Measurements from ENCODE around the gene FBLN1.
"Not testable (repeated sequence)": the region's sequence is repeated elsewhere in the genome, so short reads cannot be mapped to it uniquely, and the experiment has no call there.

The FBLN1 gene

DNA sequence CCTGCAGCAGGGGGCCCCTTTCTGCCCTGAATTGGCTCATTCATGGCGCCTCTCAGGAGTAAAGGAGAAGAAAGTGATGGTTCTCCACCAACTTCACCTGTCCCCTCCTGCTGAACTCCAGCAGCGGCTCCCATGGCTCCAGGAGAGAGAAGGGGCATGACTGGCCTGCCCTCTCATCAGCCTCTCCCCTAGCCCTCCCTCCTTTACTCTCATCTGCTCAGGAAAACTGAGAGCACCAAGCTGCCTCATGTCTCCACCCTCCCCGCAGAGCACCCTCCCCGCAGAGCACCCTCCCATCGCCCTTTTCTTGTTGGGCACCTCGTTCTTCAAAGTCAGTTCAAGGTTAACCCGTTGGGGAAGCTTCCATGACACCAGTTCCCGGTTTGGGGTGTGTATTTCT lies 86.9 kb downstream of the FBLN1 start:
- Histone ChIP-seq H3K27me3 (ENCODE audit: insufficient read depth, low read length) (no peaks in the 10 kb centered on the region), H3K9me3 (ENCODE audit: low read length) (no peaks in the 10 kb centered on the region), H3K79me2 (ENCODE audit: insufficient read depth, low read length) (no peaks in the 10 kb centered on the region), H2AFZ (ENCODE audit: low read length) (no peak overlapping the region), H3K36me3 (ENCODE audit: insufficient read depth, low read length) (no peaks in the 10 kb centered on the region), H3K4me1 (ENCODE audit: insufficient read depth, low read length, severe bottlenecking) (peaks cover 18% of the 10 kb centered on the region), H3K9ac (ENCODE audit: low read length) (no peak overlapping the region), H3K9me2 (ENCODE audit: low read depth, low read length) (no peaks in the 10 kb centered on the region), H3K27ac (ENCODE audit: low read depth, low read length, poor library complexity, severe bottlenecking) (no peak overlapping the region), H3K4me3 (ENCODE audit: low read depth, low read length, poor library complexity, severe bottlenecking) (no peak overlapping the region), H4K20me1 (ENCODE audit: insufficient read depth, low read length) (no peaks in the 10 kb centered on the region), H3K4me2 (ENCODE audit: low read length) (no peak overlapping the region), H3F3A (ENCODE audit: insufficient read depth, low read length) (no peaks in the 10 kb centered on the region)
- TF ChIP-seq, protein P1, sequence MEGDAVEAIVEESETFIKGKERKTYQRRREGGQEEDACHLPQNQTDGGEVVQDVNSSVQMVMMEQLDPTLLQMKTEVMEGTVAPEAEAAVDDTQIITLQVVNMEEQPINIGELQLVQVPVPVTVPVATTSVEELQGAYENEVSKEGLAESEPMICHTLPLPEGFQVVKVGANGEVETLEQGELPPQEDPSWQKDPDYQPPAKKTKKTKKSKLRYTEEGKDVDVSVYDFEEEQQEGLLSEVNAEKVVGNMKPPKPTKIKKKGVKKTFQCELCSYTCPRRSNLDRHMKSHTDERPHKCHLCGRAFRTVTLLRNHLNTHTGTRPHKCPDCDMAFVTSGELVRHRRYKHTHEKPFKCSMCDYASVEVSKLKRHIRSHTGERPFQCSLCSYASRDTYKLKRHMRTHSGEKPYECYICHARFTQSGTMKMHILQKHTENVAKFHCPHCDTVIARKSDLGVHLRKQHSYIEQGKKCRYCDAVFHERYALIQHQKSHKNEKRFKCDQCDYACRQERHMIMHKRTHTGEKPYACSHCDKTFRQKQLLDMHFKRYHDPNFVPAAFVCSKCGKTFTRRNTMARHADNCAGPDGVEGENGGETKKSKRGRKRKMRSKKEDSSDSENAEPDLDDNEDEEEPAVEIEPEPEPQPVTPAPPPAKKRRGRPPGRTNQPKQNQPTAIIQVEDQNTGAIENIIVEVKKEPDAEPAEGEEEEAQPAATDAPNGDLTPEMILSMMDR (IDR thresholded peaks at IDR 0.05; ENCODE audit: low read length), result no peak
- no peak for TF ChIP-seq EZH2 (IDR thresholded peaks at IDR 0.05; ENCODE audit: borderline replicate concordance, low read length)

DNA sequence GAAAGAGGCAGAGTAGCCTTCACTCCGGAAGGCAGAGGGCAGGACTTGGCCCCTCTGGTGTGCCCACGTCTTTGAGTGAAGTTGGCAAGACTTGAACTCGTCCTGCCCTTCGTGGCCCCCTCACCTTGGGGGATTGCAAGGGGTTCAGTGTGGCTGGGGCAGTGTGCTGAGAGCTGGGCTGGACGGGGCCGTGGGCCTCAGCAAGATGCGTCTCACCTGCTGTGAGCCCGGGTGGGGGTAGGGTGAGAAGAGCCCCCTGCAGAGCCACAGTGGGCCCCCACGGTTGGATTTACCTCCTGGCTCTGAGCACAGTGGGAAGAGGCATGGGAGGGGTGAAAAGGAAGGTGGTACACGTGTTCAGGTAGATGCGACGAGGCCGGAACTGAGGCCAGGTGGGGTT lies 87.6 kb downstream of the FBLN1 start:
- H3K9ac ChIP-seq (ENCODE audit: low read length), result no peak overlapping the region
- H3F3A ChIP-seq (ENCODE audit: insufficient read depth, low read length), result no peaks in the 10 kb centered on the region
- no peaks in the 10 kb centered on the region for H3K79me2 ChIP-seq (ENCODE audit: insufficient read depth, low read length)
- H3K9me2 ChIP-seq (ENCODE audit: low read depth, low read length), result no peaks in the 10 kb centered on the region
- H3K9me3 ChIP-seq (ENCODE audit: low read length), result no peaks in the 10 kb centered on the region
- H3K4me3 ChIP-seq (ENCODE audit: low read depth, low read length, poor library complexity, severe bottlenecking), result no peak overlapping the region
- H4K20me1 ChIP-seq (ENCODE audit: insufficient read depth, low read length), result no peaks in the 10 kb centered on the region
- H3K4me2 ChIP-seq (ENCODE audit: low read length), result no peak overlapping the region
- no peaks in the 10 kb centered on the region for H3K36me3 ChIP-seq (ENCODE audit: insufficient read depth, low read length)
- H3K27me3 ChIP-seq (ENCODE audit: insufficient read depth, low read length), result no peaks in the 10 kb centered on the region
- H3K4me1 ChIP-seq (ENCODE audit: insufficient read depth, low read length, severe bottlenecking), result peaks cover 11% of the 10 kb centered on the region
- no peak overlapping the region for H2AFZ ChIP-seq (ENCODE audit: low read length)
- TF ChIP-seq, protein P1 (IDR thresholded peaks at IDR 0.05; ENCODE audit: low read length), result no peak
- no peak for TF ChIP-seq EZH2 (IDR thresholded peaks at IDR 0.05; ENCODE audit: borderline replicate concordance, low read length)
- H3K27ac ChIP-seq (ENCODE audit: low read depth, low read length, poor library complexity, severe bottlenecking), result no peak overlapping the region

DNA sequence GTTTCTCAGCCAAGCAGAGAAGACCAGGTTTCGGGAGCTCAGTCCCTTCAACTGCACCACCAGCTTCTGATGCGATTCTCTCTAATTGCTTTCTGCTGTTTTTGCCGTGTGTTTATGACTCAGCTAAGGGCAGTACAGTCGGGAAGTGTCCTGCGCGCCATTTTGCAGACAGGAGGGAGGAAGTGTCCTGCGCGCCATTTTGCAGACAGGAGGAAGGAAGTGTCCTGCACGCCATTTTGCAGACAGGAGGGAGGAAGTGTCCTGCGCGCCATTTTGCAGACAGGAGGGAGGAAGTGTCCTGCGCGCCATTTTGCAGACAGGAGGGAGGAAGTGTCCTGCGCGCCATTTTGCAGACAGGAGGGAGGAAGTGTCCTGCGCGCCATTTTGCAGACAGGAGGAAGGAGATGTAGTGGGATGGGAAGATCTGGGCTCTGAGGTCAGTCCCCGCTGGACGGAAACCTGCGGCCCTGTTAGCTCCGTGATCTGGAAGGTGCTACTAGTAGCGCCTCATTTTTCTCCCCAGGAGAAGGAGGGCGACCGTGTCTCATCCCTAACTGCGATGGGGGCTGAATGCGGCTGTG lies 89.0 kb downstream of the FBLN1 start:
- H3K79me2 ChIP-seq (ENCODE audit: insufficient read depth, low read length); H3K27ac ChIP-seq (ENCODE audit: low read depth, low read length, poor library complexity, severe bottlenecking); H3K9ac ChIP-seq (ENCODE audit: low read length); H2AFZ ChIP-seq (ENCODE audit: low read length); H3K27me3 ChIP-seq (ENCODE audit: insufficient read depth, low read length); H3K4me3 ChIP-seq (ENCODE audit: low read depth, low read length, poor library complexity, severe bottlenecking); H3K36me3 ChIP-seq (ENCODE audit: insufficient read depth, low read length); H3K9me2 ChIP-seq (ENCODE audit: low read depth, low read length); H4K20me1 ChIP-seq (ENCODE audit: insufficient read depth, low read length); H3K9me3 ChIP-seq (ENCODE audit: low read length); H3K4me2 ChIP-seq (ENCODE audit: low read length); H3F3A ChIP-seq (ENCODE audit: insufficient read depth, low read length): not testable (repeated sequence)
- H3K4me1 ChIP-seq (ENCODE audit: insufficient read depth, low read length, severe bottlenecking), result peaks cover 10% of the 10 kb centered on the region

Data from OCI-LY1 (cell line).